ENCODE data around the gene CARNS1. TPM values are rescaled to one million over a fixed set of nuclear protein-coding genes. Genes with fewer than 3 reads are reported as not detected.

CARNS1 gene
- total RNA-seq, 4 donors from 2014 or later = 0.09 to 0.76 (median 0.25) TPM

- Histone ChIP-seq H3K4me3 (no peak overlapping the region), H3K4me1 (peaks cover 0 to 13% (median 0%) of the 10 kb centered on the region in 3 donors), H3K27ac (no peak overlapping the region), H3K9me3 (no peaks in the 10 kb centered on the region), H3K36me3 (no peaks in the 10 kb centered on the region), H3K27me3 (no peaks in the 10 kb centered on the region)
- intact Hi-C loops (cut with DNase I) = no loop called here
- TF ChIP-seq CTCF (IDR thresholded peaks at IDR 0.05) = no peak
- TF ChIP-seq POLR2A (IDR thresholded peaks at IDR 0.05) = no peak
- DNase-seq = no peak
- 64 to 86% methylated on average over 3 to 11 of the region's 21 CpGs for WGBS, 2 donors
Measured at GRCh38 chr11:67453816-67454732, 38.6 kb downstream of the CARNS1 start.

GRCh38 chr11:67455054-67455453, 39.6 kb downstream of the CARNS1 start, which contains the start of gene CABP4:
TSS of gene CABP4 (plus strand) at chr11:67455354. CDS start at chr11:67455424, 70 bp downstream.
- Histone ChIP-seq H3K4me3 (no peak within 1 kb of the TSS), H3K27ac (no peak within 1 kb of the TSS), H3K27me3 (no peaks in the 10 kb centered on the region), H3K36me3 (no peaks in the 10 kb centered on the region), H3K4me1 (peaks cover 0 to 23% (median 0%) of the 10 kb centered on the region in 3 donors), H3K9me3 (no peaks in the 10 kb centered on the region)
- DNase-seq = no peak
- TF ChIP-seq POLR2A (IDR thresholded peaks at IDR 0.05) (no peak), CTCF (IDR thresholded peaks at IDR 0.05) (no peak)
- intact Hi-C loops (cut with DNase I) = no loop called here
- WGBS, 2 donors = 60% methylated on average over 1 of the region's 3 CpGs; no CpG with 5 or more reads in 1 of the 2 donors

GRCh38 chr11:67456068-67456705, 40.7 kb downstream of the CARNS1 start:
- TF ChIP-seq POLR2A (IDR thresholded peaks at IDR 0.05) = no peak
- TF ChIP-seq CTCF (IDR thresholded peaks at IDR 0.05) = no peak
- no peaks in the 10 kb centered on the region for H3K27me3 ChIP-seq
- intact Hi-C loops (cut with DNase I) = no loop called here
- WGBS, 2 donors = 79 to 83% methylated on average over 9 of the region's 25 CpGs
- H3K27ac ChIP-seq = no peak overlapping the region
- no peak overlapping the region for H3K4me3 ChIP-seq
- H3K4me1 ChIP-seq = peaks cover 0 to 29% (median 0%) of the 10 kb centered on the region in 3 donors
- H3K36me3 ChIP-seq = no peaks in the 10 kb centered on the region
- DNase-seq = no peak
- H3K9me3 ChIP-seq = no peaks in the 10 kb centered on the region

- peaks cover 0 to 22% (median 0%) of the 10 kb centered on the region in 3 donors for H3K4me1 ChIP-seq
- H3K9me3 ChIP-seq = no peaks in the 10 kb centered on the region
- no peak overlapping the region for H3K27ac ChIP-seq
- WGBS, 2 donors = 95% methylated on average over 8 of the region's 12 CpGs; no CpG with 5 or more reads in 1 of the 2 donors
- no peaks in the 10 kb centered on the region for H3K27me3 ChIP-seq
- H3K36me3 ChIP-seq = no peaks in the 10 kb centered on the region
- H3K4me3 ChIP-seq = no peak overlapping the region
- TF ChIP-seq CTCF (IDR thresholded peaks at IDR 0.05) = no peak
- no peak for TF ChIP-seq POLR2A (IDR thresholded peaks at IDR 0.05)
- intact Hi-C loops (cut with DNase I) = no loop called here
- no peak for DNase-seq
Measured at GRCh38 chr11:67457453-67457852, 42.0 kb downstream of the CARNS1 start.

- no peak for DNase-seq
- 87 to 96% methylated on average over 11 to 15 of the region's 19 CpGs for WGBS, 2 donors
- no peak overlapping the region for H3K4me3 ChIP-seq
- no peak for TF ChIP-seq POLR2A (IDR thresholded peaks at IDR 0.05)
- TF ChIP-seq CTCF (IDR thresholded peaks at IDR 0.05) = no peak
- H3K27ac ChIP-seq = no peak overlapping the region
- no peaks in the 10 kb centered on the region for H3K27me3 ChIP-seq
- H3K4me1 ChIP-seq = peaks cover 0 to 16% (median 0%) of the 10 kb centered on the region in 3 donors
- H3K9me3 ChIP-seq = no peaks in the 10 kb centered on the region
- intact Hi-C loops (cut with DNase I) = no loop called here
- H3K36me3 ChIP-seq = no peaks in the 10 kb centered on the region
Measured at GRCh38 chr11:67458266-67458665, 42.8 kb downstream of the CARNS1 start.

Data from esophagus squamous epithelium (tissue), 5 donors.